NCI-H446 treated with DMSO at 0.1 percent for 48 hours (cell line): Measurements from ENCODE around the gene TRIM65.
"Not testable (repeated sequence)": the region's sequence is repeated elsewhere in the genome, so short reads cannot be mapped to it uniquely, and the experiment has no call there.

Experiments
- DNase-seq: peaks from one replicate; lab custom pipeline; 2025; lab: John Stamatoyannopoulos, UW

Gene TRIM65

DNA sequence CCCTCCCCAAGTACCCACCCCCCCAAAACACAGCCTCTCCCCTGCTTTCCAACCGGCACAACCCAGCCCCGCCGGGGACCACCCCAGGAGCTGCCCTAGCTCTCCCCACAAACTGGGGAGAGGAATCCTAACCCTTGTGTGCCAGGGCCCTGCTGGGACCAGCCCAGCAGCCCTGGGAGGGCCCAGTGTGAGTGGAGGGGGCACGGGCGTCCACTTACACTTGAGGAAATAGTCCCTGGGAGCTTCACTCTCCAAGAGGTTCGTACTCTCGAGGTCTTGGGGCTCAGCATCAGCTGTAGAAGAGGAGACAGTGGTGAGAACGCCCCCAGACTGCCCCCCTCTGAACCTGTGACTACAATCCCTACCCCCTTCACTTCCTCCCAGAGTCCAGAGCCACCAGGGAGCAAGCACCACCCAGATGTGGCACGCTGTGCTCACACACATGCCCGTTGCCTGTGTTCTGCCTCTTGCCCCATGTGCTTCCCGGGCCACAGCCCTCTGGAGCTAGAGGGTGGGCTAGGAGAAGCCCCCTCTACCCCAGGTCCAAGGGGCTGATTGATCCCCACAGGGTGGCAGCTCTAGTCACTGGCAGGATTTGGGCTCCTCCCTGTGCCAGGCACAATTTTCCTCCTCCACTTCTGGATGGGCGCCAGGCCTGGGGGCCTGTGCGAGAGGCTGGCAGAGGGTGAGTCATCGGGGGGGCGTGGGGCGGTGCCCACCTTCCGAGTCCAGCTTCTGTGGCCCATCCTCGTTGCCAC, 21.4 kb downstream of the TRIM65 start:
- peak; percentile 72 for DNase-seq

DNA sequence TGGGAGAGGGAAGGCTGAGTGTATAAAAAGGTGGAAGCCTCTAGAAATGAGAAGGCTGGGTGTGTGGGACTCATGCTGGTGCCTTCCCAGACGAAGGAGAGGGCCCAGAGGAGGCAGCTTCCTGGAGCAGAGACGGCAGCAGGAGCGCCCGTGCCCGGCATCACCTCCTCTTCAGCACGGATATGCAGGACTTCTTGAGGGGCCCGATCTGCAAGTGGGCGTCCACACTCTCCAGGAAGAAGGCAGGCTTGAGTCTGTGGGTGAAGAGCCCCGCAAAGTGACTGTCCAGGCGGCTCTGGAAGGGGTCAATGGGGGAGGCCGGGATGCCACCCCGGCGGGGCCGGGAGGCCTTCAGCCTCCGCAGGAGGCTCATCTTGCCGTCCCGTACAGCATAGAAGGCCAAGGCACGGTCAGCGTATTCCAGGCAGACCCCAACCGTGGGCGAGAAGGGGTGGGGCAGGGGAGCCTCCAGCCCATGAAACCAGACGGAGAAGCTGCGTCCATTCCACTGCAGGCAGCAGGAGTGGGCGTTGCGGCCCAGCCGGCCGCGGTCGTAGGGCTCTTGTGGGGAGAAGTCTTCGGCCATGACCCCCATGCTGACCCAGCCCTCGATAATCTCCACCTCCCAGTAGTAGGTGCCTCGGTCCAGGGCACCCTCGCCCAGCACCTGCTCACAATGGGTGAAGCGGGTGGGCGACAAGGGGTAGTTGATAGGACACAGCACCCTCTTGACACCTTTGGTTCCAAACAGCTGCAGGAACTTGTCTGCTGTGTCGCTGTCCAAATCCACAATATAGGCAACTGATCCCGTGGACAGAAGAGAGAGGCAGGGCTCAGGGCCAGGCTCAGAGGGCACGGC, 22.2 kb downstream of the TRIM65 start:
- DNase-seq: no peak

DNA sequence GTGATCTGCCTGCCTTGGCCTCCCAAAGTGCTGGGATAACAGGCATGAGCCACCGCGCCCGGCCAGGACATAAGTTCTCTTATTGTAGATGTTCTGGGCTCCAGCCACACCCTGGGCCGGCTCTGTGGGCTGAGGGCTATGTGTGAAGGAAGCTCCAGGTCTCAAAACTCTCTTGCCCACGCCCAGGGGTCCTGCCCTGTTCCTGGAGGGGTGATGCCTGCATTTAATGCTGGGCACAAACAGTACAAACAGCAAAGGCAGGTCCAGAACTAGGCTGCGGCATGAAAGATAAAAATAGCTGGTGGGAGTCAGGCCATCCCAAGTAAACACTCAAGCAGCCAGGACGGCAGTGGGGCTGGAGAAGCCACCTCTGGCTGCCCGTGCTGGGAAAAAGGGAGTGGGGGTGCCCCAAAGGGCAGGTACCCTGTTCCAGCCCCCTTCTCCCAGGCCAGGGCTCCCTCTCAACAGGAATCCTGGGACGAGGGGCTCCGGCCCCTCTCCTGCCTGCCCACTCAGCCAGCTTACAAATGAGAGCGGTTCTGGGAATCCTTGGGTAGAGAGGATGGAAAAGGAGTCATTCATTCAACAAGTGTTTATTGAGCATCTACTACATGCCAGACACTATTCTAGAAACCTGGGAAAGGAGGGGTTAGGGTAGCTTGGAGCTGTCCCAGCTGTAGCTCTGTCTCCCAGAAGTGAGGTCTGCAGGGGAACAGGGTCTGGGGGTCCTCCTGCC, 23.0 kb downstream of the TRIM65 start:
- DNase-seq: no peak

DNA sequence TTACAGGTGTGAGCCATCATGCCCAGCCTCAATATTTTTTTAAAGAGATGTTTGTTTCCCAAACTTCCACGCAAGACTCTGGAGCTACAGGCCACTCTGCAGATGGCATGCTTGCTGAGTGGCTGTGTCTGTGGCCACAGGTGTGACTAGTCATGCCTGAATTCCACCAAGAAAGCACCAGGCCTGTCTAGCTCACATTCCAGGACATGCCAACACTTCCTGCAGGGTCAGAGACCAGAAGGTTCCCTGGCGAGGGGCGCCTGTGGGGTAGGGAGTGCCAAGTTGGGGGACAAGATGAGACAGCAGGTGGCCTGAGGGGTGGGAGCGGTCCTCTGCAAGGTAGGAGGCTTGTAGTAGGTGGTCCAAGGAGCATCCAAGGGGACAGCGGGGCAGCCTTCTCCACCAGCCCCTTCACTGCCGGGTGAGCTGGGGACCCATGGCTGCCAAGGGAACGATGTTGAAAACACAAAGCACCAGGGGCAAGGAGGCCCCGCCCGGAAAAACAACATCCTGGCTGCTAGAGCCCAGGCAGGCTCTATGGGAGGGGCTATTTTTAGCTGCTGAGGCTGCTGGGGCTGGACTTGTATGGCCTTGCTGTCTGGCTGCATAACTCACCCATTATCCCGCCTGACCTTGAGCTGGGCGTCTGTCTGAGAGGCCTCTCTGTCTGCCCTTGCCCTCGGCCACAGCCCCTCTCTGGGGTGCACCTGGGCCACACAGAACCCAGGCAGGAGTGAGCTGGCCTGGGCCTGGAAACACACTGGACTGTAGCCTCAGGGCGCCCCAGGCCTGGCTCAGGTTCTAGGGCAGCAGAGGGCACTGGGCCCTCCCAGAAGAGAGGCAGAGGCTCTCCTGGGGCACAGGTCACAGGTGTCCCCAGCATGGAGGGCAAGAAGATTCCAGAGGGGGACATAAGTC, 24.1 kb downstream of the TRIM65 start:
- DNase-seq: no peak

DNA sequence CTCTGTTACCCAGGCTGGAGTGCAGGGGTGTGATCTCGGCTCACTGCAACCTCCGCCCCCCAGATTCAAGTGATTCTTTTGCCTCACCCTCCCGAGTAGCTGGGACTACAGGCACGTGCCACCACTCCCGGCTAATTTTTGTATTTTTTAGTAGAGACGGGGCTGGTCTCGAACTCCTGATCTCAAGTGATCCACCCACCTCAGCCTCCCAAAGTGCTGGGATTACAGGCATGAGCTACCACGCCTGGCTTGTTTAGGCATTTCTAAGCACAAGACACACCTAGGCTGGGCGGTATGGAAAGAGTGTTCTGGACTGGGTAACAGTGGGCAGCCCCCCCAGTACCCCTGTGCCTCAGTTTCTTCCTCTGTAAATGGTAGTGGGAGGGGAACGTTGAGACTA, 26.5 kb downstream of the TRIM65 start:
- not testable (repeated sequence) for DNase-seq

DNA sequence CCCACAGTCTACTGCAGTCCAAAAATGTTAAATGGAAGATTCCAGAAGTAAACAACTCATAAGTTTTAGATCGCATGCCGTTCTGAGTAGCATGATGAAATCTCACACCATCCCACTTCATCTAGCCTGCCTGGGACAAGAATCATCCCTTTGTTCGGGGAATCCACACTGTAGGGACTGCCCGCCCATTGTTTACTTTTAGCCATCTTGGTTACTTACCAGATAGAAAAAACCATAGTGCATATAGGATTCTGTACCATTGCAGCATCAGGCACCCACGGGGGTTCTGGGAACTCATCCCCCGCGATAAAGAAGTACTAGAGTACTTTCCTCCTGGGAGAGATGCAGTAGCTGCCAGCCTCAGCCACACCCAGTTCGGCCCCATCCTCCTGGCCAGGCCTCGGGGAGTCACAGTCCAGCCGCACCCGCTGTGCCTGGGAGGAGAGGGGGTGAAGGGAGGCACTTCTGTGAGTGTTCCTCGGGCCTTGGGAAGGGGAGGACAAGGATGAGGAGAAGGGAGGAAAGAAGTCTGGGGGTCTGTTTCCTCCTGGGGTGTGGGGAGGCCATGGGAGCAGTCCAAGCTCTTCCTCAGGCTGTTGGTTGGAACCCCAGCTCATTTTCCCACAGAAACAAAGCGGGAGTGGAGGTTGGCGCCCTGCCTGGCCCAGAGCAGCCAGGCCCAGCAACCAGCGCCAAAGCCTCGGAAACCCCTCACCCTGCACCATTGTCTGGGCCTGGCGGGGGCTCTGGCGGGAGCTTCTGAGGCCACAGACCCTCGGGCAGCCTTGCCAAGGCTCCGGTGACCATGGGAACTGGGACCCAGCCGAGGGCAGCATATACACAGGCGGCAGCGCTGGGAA, 27.2 kb downstream of the TRIM65 start:
- DNase-seq: peak; percentile 64

DNA sequence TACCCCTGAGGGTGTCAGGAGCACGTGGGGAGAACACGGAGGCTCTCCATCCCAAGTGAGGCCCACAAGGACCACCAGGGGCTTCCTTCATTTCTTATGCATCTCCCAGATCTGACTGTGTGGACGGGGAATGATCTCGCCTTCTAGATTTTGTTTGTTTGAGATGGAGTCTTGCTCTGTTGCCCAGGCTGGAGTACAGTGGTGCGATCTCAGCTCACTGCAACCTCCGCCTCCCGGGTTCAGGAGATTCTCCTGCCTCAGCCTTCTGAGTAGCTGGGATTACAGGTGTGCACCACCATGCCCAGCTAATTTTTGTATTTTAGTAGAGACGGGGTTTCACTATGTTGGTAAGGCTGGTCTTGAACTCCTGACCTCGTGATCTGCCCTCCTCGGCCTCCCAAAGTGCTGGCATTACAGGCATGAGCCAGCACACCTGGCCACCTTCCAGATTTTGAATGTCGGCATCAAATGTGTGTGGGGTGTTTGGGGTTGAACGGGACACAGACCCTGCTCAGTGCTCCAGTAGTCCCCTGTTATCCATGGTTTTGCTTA, 27.9 kb downstream of the TRIM65 start:
- not testable (repeated sequence) for DNase-seq

DNA sequence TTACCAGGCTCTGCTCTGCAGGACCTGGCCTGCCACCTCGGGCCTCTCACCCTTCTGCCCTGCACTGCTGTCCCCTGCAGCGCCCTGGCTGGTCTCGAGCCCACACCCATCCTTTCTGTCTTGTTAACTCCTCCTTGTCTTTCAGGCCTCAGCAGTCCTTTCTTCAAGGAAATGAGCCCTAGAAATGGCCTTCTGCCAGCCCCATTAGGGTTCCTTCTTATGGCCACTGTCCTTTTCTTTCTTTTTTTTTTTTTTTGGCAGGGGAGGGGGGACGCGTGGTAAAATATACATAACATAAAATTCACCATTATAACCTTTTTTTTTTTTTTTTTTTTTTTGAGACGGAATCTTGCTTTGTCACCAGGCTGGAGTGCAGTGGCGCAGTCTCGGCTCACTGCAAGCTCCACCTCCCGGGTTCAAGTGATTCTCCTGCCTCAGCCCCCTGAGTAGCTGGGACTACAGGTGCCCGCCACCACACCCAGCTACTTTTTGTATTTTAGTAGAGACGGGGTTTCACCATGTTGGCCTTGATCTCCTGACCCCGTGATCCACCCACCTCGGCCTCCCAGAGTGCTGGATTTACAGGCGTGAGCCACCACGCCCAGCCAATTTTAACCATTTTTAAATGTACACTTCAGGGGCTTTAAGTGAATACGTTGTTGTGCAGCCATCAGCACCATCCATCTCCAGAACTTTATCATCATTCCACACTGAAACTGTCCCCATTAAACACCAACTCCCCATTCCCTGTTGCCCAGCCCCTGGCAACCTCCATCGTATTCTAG, 31.2 kb downstream of the TRIM65 start:
- DNase-seq: not testable (repeated sequence)

DNA sequence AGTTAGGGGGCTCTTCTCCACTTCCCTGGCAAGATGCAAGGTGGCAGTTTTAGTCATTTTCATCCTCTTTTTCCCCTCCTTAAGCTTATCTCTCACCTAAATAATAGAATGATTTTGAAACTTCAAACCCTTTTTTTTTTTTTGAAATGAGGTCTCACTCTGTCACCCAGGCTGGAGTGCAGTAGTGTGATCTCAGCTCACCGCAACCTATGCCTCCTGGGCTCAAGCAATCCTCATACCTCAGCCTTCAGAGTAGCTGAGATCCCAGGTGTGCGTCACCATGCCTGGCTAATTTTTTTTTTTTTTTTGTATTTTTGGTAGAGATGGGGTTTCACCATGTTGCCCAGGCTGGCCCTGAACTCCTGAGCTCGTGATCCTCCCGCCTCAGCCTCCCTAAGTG, 31.9 kb downstream of the TRIM65 start:
- DNase-seq: not testable (repeated sequence)

DNA sequence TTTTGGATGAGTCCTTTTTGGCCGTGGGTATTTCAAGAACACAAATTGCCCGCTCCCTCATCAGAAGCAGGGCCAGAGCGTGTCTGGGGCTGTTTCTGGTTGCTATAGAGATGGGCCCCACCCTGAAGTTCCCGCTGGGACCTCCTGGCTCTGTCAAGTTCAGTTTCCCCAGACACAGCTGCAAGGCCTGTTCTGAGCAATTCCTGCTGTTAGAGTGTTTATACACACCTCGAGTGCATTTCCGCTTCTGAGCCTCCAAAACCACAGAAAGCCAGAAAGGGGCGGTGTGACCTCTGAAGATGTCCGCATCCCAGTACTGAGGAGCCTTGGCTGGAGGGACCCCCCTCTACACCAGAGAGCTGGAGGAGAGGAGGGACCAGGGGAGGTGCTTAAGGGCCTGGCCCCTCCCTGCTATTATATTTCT, 32.3 kb downstream of the TRIM65 start:
- no peak for DNase-seq

DNA sequence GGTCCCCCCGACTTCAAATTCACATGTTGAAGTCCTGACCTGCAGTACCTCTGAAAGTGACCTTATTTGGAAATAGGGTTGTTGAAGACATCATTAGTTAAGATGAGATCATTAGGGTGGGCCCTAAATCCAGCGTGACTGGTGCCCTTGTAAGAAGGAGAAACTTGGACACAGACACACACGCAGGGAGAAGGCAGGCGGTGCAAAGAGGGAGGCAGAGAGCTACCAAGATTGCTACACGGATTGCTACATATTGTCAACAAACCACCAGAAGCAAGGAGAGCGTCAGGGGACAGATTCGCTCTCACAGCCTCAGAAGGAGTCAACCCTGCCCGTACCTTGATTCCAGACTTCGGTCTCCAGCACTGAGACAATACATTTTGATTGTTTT, 34.8 kb downstream of the TRIM65 start:
- no peak for DNase-seq

DNA sequence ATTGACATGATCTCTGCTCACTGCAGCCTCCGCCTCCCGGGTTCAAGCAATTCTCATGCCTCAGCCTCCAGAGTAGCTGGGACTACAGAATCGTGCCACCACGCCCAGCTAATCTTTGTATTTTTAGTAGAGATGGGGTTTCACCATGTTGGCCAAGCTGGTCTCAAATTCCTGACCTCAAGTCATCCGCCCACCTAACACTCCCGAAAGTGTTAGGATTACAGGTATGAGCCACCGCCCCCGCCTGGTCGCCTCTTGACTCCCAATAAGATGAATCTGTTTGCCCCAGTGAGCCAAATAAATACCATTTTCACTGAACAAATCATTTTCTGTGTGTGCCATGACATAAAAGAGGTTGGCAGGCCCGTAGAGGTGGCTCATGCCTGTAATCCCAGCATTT, 37.4 kb downstream of the TRIM65 start:
- DNase-seq: not testable (repeated sequence)

DNA sequence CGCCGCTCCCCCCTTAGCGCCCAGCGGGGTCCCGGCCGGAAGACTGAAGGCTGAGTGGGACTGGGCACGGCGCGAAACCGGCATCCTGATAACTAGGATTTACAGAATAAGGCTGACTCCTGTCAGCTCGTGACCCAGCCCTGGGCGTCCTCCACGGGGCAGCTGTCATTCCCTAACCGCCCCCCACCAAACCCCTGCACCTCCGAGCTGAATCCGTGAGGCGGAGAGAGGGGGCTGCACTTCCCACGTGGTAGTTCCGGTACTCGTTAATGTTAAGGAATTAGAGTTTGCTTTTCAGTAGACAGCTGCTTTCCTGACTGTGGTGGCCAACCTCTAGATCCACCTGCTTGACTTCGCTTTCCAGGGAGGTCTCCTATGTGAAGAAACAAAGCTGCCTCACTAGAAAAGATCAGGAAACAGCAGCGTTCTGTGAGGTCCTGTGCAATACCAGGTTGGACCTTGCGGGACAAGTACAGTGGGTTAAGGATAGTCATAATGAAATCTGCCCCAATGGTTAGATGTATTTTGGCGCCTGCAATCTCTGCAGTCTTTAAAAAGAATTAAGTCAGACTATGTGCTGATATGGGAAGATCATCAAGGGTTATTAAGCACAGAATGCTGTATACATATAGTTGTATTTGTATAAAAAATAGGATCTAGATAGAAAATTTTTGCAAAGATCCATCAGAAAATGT, 40.5 kb downstream of the TRIM65 start:
- no peak for DNase-seq

DNA sequence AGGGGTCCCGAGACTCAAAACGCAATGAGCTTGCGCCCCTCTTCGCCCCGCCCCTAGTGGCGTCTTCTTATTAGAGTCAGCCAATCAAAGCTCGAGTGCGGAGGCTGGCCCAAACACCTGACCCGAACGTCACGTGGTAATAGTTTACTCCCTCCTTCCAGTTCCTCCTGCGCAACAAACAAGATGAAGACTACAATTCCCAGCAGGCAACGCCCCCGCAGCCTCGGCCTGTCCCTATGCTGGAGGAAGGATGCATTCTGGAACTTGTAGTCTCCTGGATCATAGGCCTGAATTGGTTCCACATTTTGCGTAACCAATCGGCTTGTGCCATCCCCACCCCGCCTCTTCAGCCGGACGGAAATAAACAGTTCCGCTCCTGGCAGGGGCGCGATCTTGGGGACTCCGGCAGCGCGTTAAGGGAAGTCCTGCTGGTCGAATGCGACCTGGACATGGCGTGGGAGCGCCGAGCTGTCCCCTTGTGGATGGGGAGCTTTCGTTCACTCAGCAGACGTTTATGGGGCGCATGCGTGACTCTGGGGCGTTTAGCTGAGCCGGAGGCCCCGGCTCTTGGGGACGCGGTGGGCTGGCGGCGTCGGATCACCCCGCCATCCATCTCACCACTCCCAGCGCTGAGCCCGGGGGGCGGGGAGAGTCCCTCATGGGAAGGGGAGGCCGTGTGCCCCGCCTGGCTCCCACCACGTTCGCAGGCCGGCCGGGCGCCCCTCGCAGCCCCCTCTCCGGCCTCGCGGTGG, 41.3 kb downstream of the TRIM65 start, which contains the start of gene WBP2:
Gene WBP2, minus strand, starts transcription at position 26 of the 752 bp plus-strand sequence. CDS start 38 bp downstream, outside the sequence.
- peak; percentile 100 for DNase-seq

DNA sequence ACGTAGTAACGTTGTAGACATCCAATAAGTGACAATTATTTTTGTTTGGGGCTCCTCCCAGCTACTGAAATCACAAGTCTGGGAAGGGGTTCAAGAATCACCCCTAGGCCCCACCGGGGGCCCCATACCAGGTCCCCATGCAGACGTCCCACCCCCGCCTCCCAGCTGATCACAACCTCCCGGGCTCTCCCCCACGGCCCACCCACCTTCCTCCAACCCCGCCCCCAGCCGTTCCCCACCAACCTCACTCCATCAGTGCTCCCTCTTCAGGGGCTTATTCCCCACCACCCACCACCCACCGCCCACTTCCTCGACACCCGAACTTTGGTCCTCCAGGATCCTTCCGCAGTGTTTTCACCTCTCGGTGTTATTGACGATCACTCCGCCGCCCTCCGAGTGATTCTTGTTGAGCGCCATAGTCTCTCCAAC, 41.9 kb downstream of the TRIM65 start:
- DNase-seq: no peak

DNA sequence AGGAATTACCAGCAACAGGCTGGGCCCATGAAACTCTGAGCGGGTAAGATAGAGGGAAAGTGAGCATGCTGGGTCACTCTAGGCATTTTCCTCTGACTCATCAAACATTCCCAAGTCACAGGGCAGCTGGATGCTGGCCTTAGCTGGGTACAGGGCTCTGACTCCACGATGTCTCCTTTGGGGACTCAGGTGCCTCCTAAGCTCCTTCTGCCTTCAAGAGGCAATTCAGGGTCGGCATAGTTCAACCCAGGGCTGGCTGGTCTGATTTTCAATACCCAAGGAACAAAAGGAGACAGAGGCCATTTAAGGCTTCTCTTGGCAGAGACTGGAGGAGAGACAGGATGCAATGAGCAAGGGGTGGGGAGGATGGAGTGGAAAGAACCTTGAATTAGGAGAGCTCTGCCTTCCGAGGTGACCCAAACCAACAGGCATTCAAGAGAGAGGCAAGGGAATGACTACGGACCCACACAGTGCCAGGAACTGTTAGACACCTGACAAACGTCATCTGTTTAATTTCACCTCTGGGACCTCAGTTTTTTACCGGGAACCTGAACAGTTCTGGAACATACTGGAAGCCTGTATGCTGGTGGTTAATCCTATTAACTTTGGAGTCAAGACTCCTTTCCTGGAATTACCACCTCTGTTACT, 42.5 kb downstream of the TRIM65 start:
- DNase-seq: no peak

DNA sequence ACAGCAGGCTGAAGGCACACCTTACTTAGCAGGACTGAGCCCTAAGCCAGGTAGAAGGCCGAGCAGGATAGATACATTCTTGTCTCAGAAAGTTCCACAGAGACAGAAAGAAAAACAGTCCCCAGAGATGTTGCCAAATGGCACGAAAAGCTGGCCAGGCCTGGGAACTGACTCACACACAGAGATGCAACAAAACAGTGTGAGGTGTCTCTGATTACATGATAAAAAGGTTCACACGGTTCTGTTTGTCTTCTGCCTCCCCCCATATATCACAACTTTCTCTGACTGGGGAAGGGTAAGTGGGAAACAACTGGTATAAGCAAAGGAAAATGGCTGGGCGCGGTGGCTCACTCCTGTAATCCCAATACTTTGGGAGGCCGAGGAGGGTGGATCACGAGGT, 43.3 kb downstream of the TRIM65 start:
- no peak for DNase-seq
